Right atrium auricular region (tissue), 2 donors: ENCODE results near the gene EIPR1. TPM values are rescaled to one million over a fixed set of nuclear protein-coding genes. Genes with fewer than 3 reads are reported as not detected.

Source experiments
- DNase-seq: peaks from one replicate; pipeline ENCODE4 v3.0.0-alpha.2; 2019; ENCODE audit warnings: low spot score
- H3K27ac ChIP-seq, 2 donors: fragments of 200-600 bp; sonication (generic); 1 replicate in 1 of 2; 2 replicates in 1 of 2; pipeline ENCODE4 v1.5.1; 2016 to 2019
- H3K27me3 ChIP-seq, 2 donors: fragments of 200-600 bp; sonication (generic); one replicate each; pipeline versions ENCODE4 v1.5.1 to v1.6.0; 2017 to 2019
- H3K36me3 ChIP-seq: fragments of 200-600 bp; sonication (generic); one replicate; pipeline ENCODE4 v1.5.1; 2016
- H3K4me1 ChIP-seq, 2 donors: fragments of 200-600 bp; sonication (generic); one replicate each; pipeline versions ENCODE4 v1.5.1 to v1.6.0; 2017 to 2019
- H3K4me3 ChIP-seq, 2 donors: fragments of 200-600 bp; sonication (generic); 1 replicate in 1 of 2; 2 replicates in 1 of 2; pipeline ENCODE4 v1.5.1; 2017 to 2019; ENCODE audit warnings: mild to moderate bottlenecking in 1 of 2, moderate library complexity in 1 of 2
- H3K9me3 ChIP-seq, 2 donors: fragments of 200-600 bp; sonication (generic); one replicate each; pipeline ENCODE4 v1.5.1; 2019
- CTCF ChIP-seq, 2 donors: fragments of 200-600 bp; sonication (generic); IDR thresholded peaks; one replicate each; pipeline ENCODE4 v1.5.1; 2019; ENCODE audit warnings: antibody characterized with exemption in 2 of 2
- total RNA-seq, 2 donors: library from RNA; depleted of rRNA; stranded (reverse); fragments of >200 nt; gene quantifications; one replicate each; pipeline ENCODE4 v1.1.0, GENCODE V29; 2016

The EIPR1 gene
- total RNA-seq, 2 donors from 2014 or later = 13.2 to 13.6 TPM

GRCh38 chr2:3193443-3194330 is 183.9 kb downstream of the EIPR1 start:
- Histone ChIP-seq H3K4me1 (no peaks in the 10 kb centered on the region), H3K9me3 (no peaks in the 10 kb centered on the region), H3K4me3 (no peak overlapping the region), H3K36me3 (peaks cover 4% of the 10 kb centered on the region), H3K27me3 (no peaks in the 10 kb centered on the region), H3K27ac (no peak overlapping the region)
- no peak for DNase-seq
- no peak for TF ChIP-seq CTCF (IDR thresholded peaks at IDR 0.05)

- no peak for DNase-seq
- Histone ChIP-seq H3K4me1 (no peaks in the 10 kb centered on the region), H3K36me3 (peaks cover 4% of the 10 kb centered on the region), H3K4me3 (no peak overlapping the region), H3K27me3 (no peaks in the 10 kb centered on the region), H3K9me3 (no peaks in the 10 kb centered on the region), H3K27ac (no peak overlapping the region)
- no peak for TF ChIP-seq CTCF (IDR thresholded peaks at IDR 0.05)
Measured at GRCh38 chr2:3192920-3193319, 184.7 kb downstream of the EIPR1 start.

- Histone ChIP-seq H3K27me3 (no peaks in the 10 kb centered on the region), H3K4me1 (no peaks in the 10 kb centered on the region), H3K36me3 (peaks cover 4% of the 10 kb centered on the region), H3K9me3 (no peaks in the 10 kb centered on the region), H3K27ac (no peak overlapping the region), H3K4me3 (no peak overlapping the region)
- no peak for TF ChIP-seq CTCF (IDR thresholded peaks at IDR 0.05)
- no peak for DNase-seq
Measured at GRCh38 chr2:3192281-3192818, 185.3 kb downstream of the EIPR1 start.

- no peak overlapping the region for H3K4me3 ChIP-seq
- no peak for DNase-seq
- no peaks in the 10 kb centered on the region for H3K9me3 ChIP-seq
- no peaks in the 10 kb centered on the region for H3K27me3 ChIP-seq
- H3K36me3 ChIP-seq = peaks cover 4% of the 10 kb centered on the region
- no peaks in the 10 kb centered on the region for H3K4me1 ChIP-seq
- TF ChIP-seq CTCF (IDR thresholded peaks at IDR 0.05) = no peak
- no peak overlapping the region for H3K27ac ChIP-seq
Measured at GRCh38 chr2:3189961-3190360, 187.7 kb downstream of the EIPR1 start.

- H3K27ac ChIP-seq = no peak overlapping the region
- H3K27me3 ChIP-seq = no peaks in the 10 kb centered on the region
- H3K36me3 ChIP-seq = peaks cover 4% of the 10 kb centered on the region
- no peaks in the 10 kb centered on the region for H3K9me3 ChIP-seq
- no peak for DNase-seq
- no peak overlapping the region for H3K4me3 ChIP-seq
- no peaks in the 10 kb centered on the region for H3K4me1 ChIP-seq
- TF ChIP-seq CTCF (IDR thresholded peaks at IDR 0.05) = no peak
Measured at GRCh38 chr2:3189076-3189591, 188.5 kb downstream of the EIPR1 start.
